Measurements from ENCODE around the gene ABCC3.

DNA sequence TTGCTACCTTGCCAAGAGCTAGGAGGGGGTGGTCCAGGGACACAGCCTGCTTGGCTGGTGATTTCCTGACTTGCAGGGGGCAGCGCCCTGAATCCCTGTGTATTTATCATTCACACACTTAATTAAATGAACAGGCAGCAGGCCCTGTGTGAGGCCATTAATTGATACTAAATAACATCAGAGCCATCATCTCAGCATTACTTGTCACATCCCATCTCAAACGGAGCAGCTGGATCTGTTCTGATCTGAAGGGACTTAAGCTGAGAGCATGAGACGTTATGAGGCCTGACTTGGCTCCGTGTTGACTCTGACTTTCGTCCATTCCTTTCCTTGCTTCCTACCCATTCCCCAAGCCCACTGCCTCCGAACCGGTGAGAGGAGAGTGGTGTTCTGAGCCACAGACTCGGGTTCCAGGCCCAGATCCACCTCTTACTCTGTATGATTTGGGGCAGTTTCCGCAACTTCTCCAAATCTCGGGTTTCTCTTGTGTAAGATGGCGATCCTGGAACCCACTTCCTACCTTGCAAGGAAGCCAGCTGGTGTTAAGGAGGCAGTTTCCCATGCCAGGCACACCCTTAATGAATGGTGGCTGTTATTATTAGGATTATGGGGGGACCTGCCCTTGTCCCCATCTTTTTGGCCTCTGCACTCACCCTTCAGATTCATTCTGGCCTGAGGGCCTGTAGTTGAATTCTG, 40.4 kb upstream of the ABCC3 start:
- no peak for TF ChIP-seq EZH2 (IDR thresholded peaks at IDR 0.05; ENCODE audit: borderline replicate concordance, low read depth, low read length, poor library complexity, severe bottlenecking)
- TF ChIP-seq, protein P1, sequence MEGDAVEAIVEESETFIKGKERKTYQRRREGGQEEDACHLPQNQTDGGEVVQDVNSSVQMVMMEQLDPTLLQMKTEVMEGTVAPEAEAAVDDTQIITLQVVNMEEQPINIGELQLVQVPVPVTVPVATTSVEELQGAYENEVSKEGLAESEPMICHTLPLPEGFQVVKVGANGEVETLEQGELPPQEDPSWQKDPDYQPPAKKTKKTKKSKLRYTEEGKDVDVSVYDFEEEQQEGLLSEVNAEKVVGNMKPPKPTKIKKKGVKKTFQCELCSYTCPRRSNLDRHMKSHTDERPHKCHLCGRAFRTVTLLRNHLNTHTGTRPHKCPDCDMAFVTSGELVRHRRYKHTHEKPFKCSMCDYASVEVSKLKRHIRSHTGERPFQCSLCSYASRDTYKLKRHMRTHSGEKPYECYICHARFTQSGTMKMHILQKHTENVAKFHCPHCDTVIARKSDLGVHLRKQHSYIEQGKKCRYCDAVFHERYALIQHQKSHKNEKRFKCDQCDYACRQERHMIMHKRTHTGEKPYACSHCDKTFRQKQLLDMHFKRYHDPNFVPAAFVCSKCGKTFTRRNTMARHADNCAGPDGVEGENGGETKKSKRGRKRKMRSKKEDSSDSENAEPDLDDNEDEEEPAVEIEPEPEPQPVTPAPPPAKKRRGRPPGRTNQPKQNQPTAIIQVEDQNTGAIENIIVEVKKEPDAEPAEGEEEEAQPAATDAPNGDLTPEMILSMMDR (conservative IDR thresholded peaks at IDR 0.05; ENCODE audit: low read depth, low read length) = no peak

Data from A673 (cell line).